ENCODE results near the gene CALHM6. TPM values are rescaled to one million over a fixed set of nuclear protein-coding genes. Genes with fewer than 3 reads are reported as not detected.

CALHM6 gene
- total and polyA plus RNA-seq, 2 donors (not counting 1 experiment from before 2014, with no cell fraction given): 30.6 to 68.4 TPM

GRCh38 chr6:116456927-116457326 lies 4.2 kb upstream of the CALHM6 start:
- ChIA-PET CTCF (interaction anchor here (0.6 to 2.5 kb wide), 3 partner anchors 10 to 169 kb away, joined by 4 to 11 read pairs (median 9); no protein-coding TSS in a partner anchor), POLR2A (no interaction called here)
- intact Hi-C loops (cut with micrococcal nuclease): no loop called here

GRCh38 chr6:116458264-116458663 lies 2.9 kb upstream of the CALHM6 start:
- H3K4me3 ChIP-seq (ENCODE audit: control extremely low read depth in 1 of 5, extremely low read depth in 1 of 5, insufficient read depth in 1 of 5, low read depth in 2 of 5, low read length in 4 of 5): no peak overlapping the region
- intact Hi-C loops (cut with micrococcal nuclease): no loop called here
- Mint-ChIP-seq H3K27ac (no peak overlapping the region), H3K4me3 (no peak overlapping the region), H3K9me3 (ENCODE audit: insufficient read depth) (no peaks in the 10 kb centered on the region), H3K27me3 (no peaks in the 10 kb centered on the region), H3K4me1 (peaks cover 21% of the 10 kb centered on the region)
- ATAC-seq (ENCODE audit: low read depth) (no peak), DNase-seq (no peak)
- H3K9me3 ChIP-seq (ENCODE audit: control extremely low read depth in 1 of 3, control insufficient read depth in 2 of 3, insufficient read depth in 1 of 3, low read length in 2 of 3): no peaks in the 10 kb centered on the region
- H3K27ac ChIP-seq (ENCODE audit: low read length in 2 of 2): no peak overlapping the region
- no peaks in the 10 kb centered on the region for H3K36me3 ChIP-seq (replicated peaks in 1 of 2; ENCODE audit: control extremely low read depth in 1 of 2, control insufficient read depth in 1 of 2, extremely low read depth in 1 of 2, insufficient read depth in 2 of 2, low read length in 1 of 2)
- TF ChIP-seq EZH2 (IDR thresholded peaks at IDR 0.05; ENCODE audit: borderline replicate concordance, insufficient read depth, low read depth, low read length, poor library complexity, severe bottlenecking) (no peak), CTCF (IDR thresholded peaks at IDR 0.05) (no peak)
- WGBS (ENCODE audit: insufficient coverage): 92% methylated on average over 8 of the region's 9 CpGs
- ChIA-PET CTCF (interaction anchor here (1.3 to 2.5 kb wide), 3 partner anchors 14 to 170 kb away, joined by 6 to 11 read pairs (median 9); no protein-coding TSS in a partner anchor), POLR2A (interaction anchor here (0.5 kb wide), 1 partner anchor 69 kb away, joined by 3 read pairs; no protein-coding TSS in a partner anchor)
- no peak overlapping the region for H3K9ac ChIP-seq (ENCODE audit: low read length)
- H2AFZ ChIP-seq (ENCODE audit: insufficient read depth, low read depth, low read length, poor library complexity, severe bottlenecking): no peak overlapping the region
- H3K4me2 ChIP-seq (replicated peaks; ENCODE audit: low read depth, low read length, poor library complexity, severe bottlenecking): no peak overlapping the region
- no peaks in the 10 kb centered on the region for H4K20me1 ChIP-seq (ENCODE audit: control insufficient read depth, insufficient read depth, low read length, poor library complexity, severe bottlenecking)
- H3K4me1 ChIP-seq (ENCODE audit: control insufficient read depth in 2 of 2, insufficient read depth in 2 of 2, low read length in 2 of 2): peaks cover 15 to 18% of the 10 kb centered on the region in 2 donors
- peaks cover 11% of the 10 kb centered on the region for H3K79me2 ChIP-seq (ENCODE audit: control insufficient read depth, insufficient read depth, low read length)
- no peaks in the 10 kb centered on the region for H3K27me3 ChIP-seq (replicated peaks in 1 of 4; ENCODE audit: control extremely low read depth in 1 of 4, control insufficient read depth in 3 of 4, insufficient read depth in 4 of 4, low read length in 3 of 4)

More at GRCh38 chr6:116456927-116457326, 4.2 kb upstream of the CALHM6 start:
- no peaks in the 10 kb centered on the region for H3K36me3 ChIP-seq (replicated peaks in 1 of 2; ENCODE audit: control extremely low read depth in 1 of 2, control insufficient read depth in 1 of 2, extremely low read depth in 1 of 2, insufficient read depth in 2 of 2, low read length in 1 of 2)
- TF ChIP-seq CTCF (IDR thresholded peaks at IDR 0.05): no peak
- no peak for TF ChIP-seq EZH2 (IDR thresholded peaks at IDR 0.05; ENCODE audit: borderline replicate concordance, insufficient read depth, low read depth, low read length, poor library complexity, severe bottlenecking)
- H3K27me3 ChIP-seq (replicated peaks in 1 of 4; ENCODE audit: control extremely low read depth in 1 of 4, control insufficient read depth in 3 of 4, insufficient read depth in 4 of 4, low read length in 3 of 4): no peaks in the 10 kb centered on the region
- H3K4me2 ChIP-seq (replicated peaks; ENCODE audit: low read depth, low read length, poor library complexity, severe bottlenecking): no peak overlapping the region
- H4K20me1 ChIP-seq (ENCODE audit: control insufficient read depth, insufficient read depth, low read length, poor library complexity, severe bottlenecking): no peaks in the 10 kb centered on the region
- H3K27ac Mint-ChIP-seq: no peak overlapping the region
- ATAC-seq (ENCODE audit: low read depth) (no peak), DNase-seq (no peak)
- H3K79me2 ChIP-seq (ENCODE audit: control insufficient read depth, insufficient read depth, low read length): peaks cover 9% of the 10 kb centered on the region
- no peak overlapping the region for H3K4me3 ChIP-seq (ENCODE audit: control extremely low read depth in 1 of 5, extremely low read depth in 1 of 5, insufficient read depth in 1 of 5, low read depth in 2 of 5, low read length in 4 of 5)
- H3K9me3 Mint-ChIP-seq (ENCODE audit: insufficient read depth): no peaks in the 10 kb centered on the region
- 70% methylated on average over 2 of the region's 2 CpGs for WGBS (ENCODE audit: insufficient coverage)
- peaks cover 8 to 10% of the 10 kb centered on the region in 2 donors for H3K4me1 ChIP-seq (ENCODE audit: control insufficient read depth in 2 of 2, insufficient read depth in 2 of 2, low read length in 2 of 2)
- no peaks in the 10 kb centered on the region for H3K27me3 Mint-ChIP-seq
- no peaks in the 10 kb centered on the region for H3K9me3 ChIP-seq (ENCODE audit: control extremely low read depth in 1 of 3, control insufficient read depth in 2 of 3, insufficient read depth in 1 of 3, low read length in 2 of 3)
- H3K9ac ChIP-seq (ENCODE audit: low read length): no peak overlapping the region
- peaks cover 17% of the 10 kb centered on the region for H3K4me1 Mint-ChIP-seq
- H3K27ac ChIP-seq (ENCODE audit: low read length in 2 of 2): no peak overlapping the region
- no peak overlapping the region for H2AFZ ChIP-seq (ENCODE audit: insufficient read depth, low read depth, low read length, poor library complexity, severe bottlenecking)
- H3K4me3 Mint-ChIP-seq: no peak overlapping the region
